Measurements from ENCODE around the gene SLC25A23.

SLC25A23 gene

DNA sequence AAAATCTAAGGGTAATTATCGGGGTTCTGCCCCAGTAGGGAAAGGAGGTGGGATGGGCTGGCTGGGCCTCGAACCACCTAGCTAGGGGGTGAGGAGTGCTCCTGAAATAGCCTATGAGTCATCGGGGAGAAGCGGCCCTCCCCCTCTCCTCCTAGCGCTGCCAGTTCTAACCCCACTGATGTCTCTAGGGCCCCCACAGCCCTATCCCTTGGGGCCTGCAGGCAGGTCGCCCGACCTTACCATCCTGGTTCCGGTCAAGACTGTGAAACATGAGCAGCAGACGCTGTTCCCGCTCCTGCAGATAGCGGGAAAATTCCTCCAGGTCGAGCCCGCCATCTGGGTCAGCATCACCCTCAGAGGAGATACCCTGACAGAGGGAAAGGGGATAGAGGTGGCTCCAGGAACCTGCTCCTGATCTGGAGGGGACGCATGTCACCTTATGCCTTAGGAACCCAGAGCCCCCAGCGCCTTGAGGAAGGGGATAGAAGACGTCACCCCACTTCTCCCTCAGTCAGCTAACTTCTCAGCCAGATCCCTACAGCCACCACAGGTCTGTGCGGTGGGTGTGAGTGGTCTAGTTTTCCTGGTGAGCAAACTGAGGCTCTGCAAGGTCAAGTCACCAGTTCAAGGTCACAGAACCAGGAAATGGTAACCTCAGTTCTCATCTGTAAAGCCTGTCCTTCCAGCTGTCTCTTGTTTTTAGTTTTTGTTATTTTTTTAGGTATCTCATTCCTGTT lies 1.5 kb downstream of the SLC25A23 start:
- DNase-seq = no peak
- TF ChIP-seq POLR2A (IDR thresholded peaks at IDR 0.05; ENCODE audit: low read length) (no peak), GATA1 (IDR thresholded peaks at IDR 0.05; ENCODE audit: low read depth, low read length) (no peak)

GRCh38 chr19:6455924-6456323 lies 3.7 kb downstream of the SLC25A23 start:
- TF ChIP-seq GATA1 (IDR thresholded peaks at IDR 0.05; ENCODE audit: low read depth, low read length) = no peak
- TF ChIP-seq POLR2A (IDR thresholded peaks at IDR 0.05; ENCODE audit: low read length) = no peak
- DNase-seq = no peak

GRCh38 chr19:6453951-6454565 lies 5.5 kb downstream of the SLC25A23 start:
- no peak for DNase-seq
- TF ChIP-seq GATA1 (IDR thresholded peaks at IDR 0.05; ENCODE audit: low read depth, low read length) (no peak), POLR2A (IDR thresholded peaks at IDR 0.05; ENCODE audit: low read length) (no peak)

- TF ChIP-seq POLR2A (IDR thresholded peaks at IDR 0.05; ENCODE audit: low read length) = no peak
- no peak for TF ChIP-seq GATA1 (IDR thresholded peaks at IDR 0.05; ENCODE audit: low read depth, low read length)
- DNase-seq = no peak
These were observed 6.7 kb downstream of the SLC25A23 start for GRCh38 chr19:6452899-6453298.

DNA sequence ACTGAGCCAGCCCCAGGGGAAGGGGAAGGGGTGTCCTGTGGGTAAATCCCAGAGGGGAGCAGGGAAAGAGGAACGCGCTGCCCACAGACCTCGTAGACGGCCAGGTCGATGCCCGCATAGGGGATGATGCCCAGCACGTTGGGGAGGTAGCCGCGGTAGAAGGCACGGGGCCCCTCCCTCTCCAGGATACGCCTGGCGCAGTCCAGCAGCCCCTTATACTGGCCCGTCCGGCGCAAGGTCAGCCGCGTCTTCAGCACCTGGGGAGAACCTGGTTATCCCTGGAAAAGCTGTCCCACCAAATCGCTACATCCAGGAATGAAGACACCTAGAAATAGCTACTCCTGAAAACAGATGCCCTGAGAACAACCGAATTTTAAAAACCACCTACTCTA lies 7.4 kb downstream of the SLC25A23 start:
- no peak for TF ChIP-seq POLR2A (IDR thresholded peaks at IDR 0.05; ENCODE audit: low read length)
- no peak for TF ChIP-seq GATA1 (IDR thresholded peaks at IDR 0.05; ENCODE audit: low read depth, low read length)
- no peak for DNase-seq

GRCh38 chr19:6451583-6452222 lies 7.9 kb downstream of the SLC25A23 start:
- no peak for DNase-seq
- TF ChIP-seq POLR2A (IDR thresholded peaks at IDR 0.05; ENCODE audit: low read length) (no peak), GATA1 (IDR thresholded peaks at IDR 0.05; ENCODE audit: low read depth, low read length) (no peak)

- DNase-seq = no peak
- TF ChIP-seq GATA1 (IDR thresholded peaks at IDR 0.05; ENCODE audit: low read depth, low read length) = no peak
- no peak for TF ChIP-seq POLR2A (IDR thresholded peaks at IDR 0.05; ENCODE audit: low read length)
These were observed 9.4 kb downstream of the SLC25A23 start for GRCh38 chr19:6450166-6450565.

DNA sequence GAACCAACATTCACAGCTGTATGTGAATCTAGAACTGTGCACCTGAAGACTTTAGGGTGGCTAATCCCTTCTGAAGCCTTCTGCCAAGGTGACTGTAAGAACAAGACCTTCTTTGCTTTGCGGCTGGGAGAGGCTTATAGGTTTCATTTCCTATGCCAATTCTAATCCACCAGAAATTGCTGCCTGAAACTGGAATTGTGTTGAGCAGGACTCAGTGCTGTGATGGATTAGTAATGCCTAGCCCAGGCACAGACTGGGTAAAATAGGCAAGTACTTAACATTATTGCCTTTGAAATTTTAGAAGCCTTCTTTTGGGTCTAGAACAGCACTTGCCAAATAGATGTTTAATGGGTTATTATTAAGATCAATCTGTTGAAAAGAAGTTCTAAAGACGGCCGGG lies 11.5 kb downstream of the SLC25A23 start:
- no peak for TF ChIP-seq POLR2A (IDR thresholded peaks at IDR 0.05; ENCODE audit: low read length)
- TF ChIP-seq GATA1 (IDR thresholded peaks at IDR 0.05; ENCODE audit: low read depth, low read length) = no peak
- no peak for DNase-seq

GRCh38 chr19:6446452-6446851 lies 13.1 kb downstream of the SLC25A23 start:
- no peak for DNase-seq
- TF ChIP-seq GATA1 (IDR thresholded peaks at IDR 0.05; ENCODE audit: low read depth, low read length) (no peak), POLR2A (IDR thresholded peaks at IDR 0.05; ENCODE audit: low read length) (no peak)

- DNase-seq = no peak
- TF ChIP-seq POLR2A (IDR thresholded peaks at IDR 0.05; ENCODE audit: low read length) = no peak
- TF ChIP-seq GATA1 (IDR thresholded peaks at IDR 0.05; ENCODE audit: low read depth, low read length) = no peak
These were observed 15.6 kb downstream of the SLC25A23 start for GRCh38 chr19:6443986-6444385.

- DNase-seq = no peak
- TF ChIP-seq POLR2A (IDR thresholded peaks at IDR 0.05; ENCODE audit: low read length) = no peak
- no peak for TF ChIP-seq GATA1 (IDR thresholded peaks at IDR 0.05; ENCODE audit: low read depth, low read length)
These were observed 17.4 kb downstream of the SLC25A23 start for GRCh38 chr19:6442087-6442688.

GRCh38 chr19:6440905-6441304 lies 18.7 kb downstream of the SLC25A23 start:
- no peak for DNase-seq
- TF ChIP-seq POLR2A (IDR thresholded peaks at IDR 0.05; ENCODE audit: low read length) (no peak), GATA1 (IDR thresholded peaks at IDR 0.05; ENCODE audit: low read depth, low read length) (no peak)

DNA sequence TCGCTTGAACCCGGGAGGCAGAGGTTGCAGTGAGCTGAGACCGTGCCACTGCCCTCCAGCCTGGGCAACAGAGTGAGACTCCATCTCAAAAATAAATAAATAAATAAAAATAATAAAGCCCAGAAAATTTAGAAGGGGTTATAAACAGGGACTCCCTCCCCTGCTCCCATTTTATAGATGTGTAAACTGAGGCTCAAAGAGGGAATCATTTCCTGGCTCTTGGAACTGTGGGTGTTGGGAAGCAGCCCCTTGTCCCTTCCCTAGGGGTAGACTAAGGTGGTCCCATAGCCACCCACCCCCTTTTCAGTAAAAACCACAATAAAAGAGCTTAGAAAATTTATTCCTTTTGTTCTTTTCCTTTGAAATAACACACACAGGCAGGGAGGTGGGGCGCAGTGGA lies 19.8 kb downstream of the SLC25A23 start:
- TF ChIP-seq POLR2A (IDR thresholded peaks at IDR 0.05; ENCODE audit: low read length) (no peak), GATA1 (IDR thresholded peaks at IDR 0.05; ENCODE audit: low read depth, low read length) (no peak)
- no peak for DNase-seq

DNA sequence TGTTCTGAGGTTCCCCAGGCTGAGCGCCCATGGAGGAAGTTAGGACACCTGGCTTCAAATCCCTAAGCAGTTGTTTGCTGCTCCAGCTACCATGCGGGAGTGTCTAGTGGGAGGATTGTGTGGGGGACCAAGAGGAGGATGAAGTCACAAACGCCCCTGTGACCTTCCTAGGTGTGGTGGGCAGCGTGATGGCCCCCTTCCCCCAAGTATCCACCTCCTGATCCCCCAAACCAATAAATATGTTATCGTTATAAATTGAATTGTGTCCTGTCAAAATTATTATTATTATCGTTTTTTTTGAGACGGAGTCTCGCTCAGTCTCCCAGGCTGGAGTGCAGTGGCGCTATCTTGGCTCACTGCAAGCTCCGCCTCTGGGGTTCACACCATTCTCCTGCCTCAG lies 25.9 kb downstream of the SLC25A23 start, which contains the start of gene SLC25A41:
Gene SLC25A41 (minus strand): TSS at position 101 of the 400 bp plus-strand sequence. CDS start 70 bp downstream, at position 31.
- TF ChIP-seq GATA1 (IDR thresholded peaks at IDR 0.05; ENCODE audit: low read depth, low read length) (no peak), POLR2A (IDR thresholded peaks at IDR 0.05; ENCODE audit: low read length) (no peak)
- no peak for DNase-seq
